Activated CD4-positive, alpha-beta T cell treated with anti-CD3 and anti-CD28 coated beads, Interleukin-2, amount 50 U/mL, for 16 hours (primary cell): Measurements from ENCODE around the gene UBE2QL1.

Source experiments
- DNase-seq: peaks from one replicate; pipeline ENCODE4 v3.0.0-alpha.2; 2020

UBE2QL1 gene, protein sequence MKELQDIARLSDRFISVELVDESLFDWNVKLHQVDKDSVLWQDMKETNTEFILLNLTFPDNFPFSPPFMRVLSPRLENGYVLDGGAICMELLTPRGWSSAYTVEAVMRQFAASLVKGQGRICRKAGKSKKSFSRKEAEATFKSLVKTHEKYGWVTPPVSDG

DNA sequence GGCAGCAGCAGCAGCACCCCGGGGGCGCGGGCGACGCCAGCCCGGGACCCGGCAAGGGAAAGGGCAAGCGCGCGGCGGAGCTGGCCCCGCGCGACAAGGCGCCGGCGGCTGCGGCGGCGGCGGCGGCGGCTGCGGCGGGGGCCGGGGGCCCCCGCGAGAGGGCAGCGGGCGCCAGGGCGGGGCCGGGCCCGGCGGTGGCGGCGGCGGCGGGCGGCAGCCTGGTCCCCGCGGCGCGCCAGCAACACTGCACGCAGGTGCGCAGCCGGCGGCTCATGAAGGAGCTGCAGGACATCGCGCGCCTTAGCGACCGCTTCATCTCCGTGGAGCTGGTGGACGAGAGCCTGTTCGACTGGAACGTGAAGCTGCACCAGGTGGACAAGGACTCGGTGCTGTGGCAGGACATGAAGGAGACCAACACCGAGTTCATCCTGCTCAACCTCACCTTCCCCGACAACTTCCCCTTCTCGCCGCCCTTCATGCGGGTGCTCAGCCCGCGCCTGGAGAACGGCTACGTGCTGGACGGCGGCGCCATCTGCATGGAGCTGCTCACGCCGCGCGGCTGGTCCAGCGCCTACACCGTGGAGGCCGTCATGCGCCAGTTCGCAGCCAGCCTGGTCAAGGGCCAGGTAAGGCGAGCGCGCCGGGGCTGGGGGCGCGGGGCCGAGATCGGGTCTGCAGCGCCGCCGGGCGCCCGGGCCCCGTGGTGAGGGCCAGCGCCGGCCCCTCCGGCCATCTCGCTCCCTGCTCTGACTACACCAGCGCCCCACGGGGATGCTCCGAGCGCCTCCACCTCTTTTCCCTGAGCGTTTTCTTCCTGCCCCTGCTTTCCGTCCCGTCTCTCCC lies at the start of gene UBE2QL1:
Gene UBE2QL1 (plus strand): TSS at position 238 of the 843 bp plus-strand sequence. CDS start 35 bp downstream, at position 273.
- no peak for DNase-seq

DNA sequence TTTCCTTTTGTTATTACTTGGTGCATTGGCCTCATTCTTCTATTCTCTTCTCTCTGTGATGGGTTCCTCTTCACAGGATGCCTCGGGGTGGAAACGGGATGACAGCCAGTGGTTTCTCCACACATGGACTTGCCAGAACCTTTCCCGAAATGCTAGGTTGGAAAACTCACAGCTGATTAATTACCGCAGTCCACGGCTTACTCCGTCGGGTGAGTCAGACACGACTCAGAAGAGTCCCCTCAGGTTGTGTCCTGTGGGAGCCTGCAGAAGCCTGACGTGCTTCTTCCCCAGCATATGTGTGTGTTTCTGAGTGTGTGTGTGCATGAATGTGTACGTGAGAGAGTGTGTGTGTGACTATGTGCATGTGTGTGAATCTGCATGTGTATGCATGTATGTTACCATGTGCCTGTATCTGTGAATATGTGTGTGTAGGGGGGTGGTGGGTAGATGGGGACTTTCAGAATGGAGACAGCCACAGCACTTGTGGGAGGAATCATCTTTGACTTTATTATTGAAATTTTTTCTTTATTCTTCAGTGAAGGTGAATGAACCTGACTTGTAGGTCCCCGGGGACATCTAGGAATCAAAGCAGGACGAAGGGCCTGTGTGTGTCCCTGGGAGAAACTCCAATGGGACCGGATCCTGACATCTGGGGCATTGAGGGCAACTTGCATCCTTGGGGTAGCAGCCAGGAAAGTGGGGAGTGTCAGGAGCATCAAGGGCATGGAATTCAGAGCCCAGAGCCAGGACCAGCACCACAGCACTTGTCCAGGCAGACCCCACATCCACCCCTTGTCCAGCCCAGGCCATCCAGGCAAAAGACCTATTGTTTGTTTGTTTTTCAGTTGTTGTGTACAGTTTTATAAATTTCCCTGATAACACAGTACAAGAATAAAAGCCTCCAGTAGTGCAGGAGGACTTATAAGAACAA lies 48.4 kb upstream of the UBE2QL1 start:
- no peak for DNase-seq

DNA sequence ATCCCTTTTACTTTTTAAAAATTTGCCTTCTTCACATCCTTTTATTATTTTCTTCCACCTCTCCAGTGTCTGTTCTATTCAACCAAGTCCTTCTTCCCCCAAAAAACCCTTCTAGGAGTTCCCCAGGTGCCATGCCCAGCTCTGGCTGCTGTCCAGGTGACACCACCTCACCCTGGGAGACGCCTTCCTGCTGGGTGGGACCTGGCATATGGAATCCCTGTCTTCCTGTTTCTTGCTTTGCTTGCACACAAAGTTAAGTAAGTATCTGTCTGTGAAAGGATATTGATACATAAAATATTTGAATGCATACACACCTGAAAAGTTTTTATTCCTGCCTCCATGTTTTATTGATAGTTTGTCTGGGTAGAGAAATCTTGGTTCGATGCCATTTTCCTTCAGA lies 47.2 kb upstream of the UBE2QL1 start:
- no peak for DNase-seq

DNA sequence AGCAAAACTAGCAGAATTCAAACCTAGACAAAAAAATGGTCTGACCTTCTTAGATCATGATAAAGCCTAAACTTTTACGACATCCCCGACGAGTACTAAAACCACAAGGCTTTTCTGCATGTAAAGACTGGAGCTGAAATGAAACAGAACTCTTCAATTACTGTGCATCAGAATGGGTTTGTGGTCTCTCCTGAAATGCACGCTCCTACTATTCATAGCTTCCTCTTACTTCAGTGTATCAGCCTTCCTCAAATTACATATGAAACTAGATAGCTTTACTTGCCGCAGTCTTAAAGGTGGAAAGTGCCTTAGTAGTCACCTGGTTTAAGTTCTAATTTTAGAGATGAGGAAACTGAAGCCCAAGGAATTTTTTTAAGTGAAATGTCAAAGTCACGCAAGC lies 45.7 kb upstream of the UBE2QL1 start:
- DNase-seq = no peak

DNA sequence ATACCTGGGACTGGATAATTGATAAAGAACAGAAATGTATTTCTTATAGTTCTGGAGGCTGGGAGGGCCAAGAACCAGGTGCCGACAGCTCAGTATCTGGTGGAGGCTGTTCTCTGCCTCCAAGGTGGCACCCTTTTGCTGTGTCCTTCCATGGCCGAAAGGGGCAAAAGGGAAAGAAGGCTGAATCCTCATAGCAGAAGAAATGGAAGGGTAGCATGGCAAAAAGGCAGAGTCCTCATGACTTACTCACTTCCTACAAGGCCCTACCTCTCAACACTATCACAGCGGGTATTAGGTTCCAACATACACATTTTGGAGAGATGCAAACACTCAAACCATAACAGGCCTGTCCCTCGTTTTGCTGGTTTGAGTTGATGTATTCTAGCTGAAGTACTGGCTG lies 45.2 kb upstream of the UBE2QL1 start:
- DNase-seq = no peak

DNA sequence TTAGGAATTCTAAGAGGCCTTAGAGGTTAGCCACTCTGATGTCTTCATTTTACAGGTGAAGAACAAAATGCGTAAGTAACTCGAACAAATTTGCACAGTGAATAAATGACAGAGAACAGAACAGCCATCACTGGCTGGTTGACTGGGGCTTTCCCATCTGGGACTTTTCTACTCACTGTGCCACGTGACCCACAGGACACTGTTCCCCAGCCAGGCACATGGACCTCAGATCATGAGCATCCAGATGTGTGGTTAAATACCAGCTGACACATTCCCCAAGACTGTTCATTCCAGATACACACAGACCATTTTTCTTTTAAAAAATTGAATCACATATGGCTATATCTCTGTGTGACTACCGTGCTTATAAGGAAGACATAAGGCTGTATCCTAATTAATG lies 44.5 kb upstream of the UBE2QL1 start:
- DNase-seq = no peak

DNA sequence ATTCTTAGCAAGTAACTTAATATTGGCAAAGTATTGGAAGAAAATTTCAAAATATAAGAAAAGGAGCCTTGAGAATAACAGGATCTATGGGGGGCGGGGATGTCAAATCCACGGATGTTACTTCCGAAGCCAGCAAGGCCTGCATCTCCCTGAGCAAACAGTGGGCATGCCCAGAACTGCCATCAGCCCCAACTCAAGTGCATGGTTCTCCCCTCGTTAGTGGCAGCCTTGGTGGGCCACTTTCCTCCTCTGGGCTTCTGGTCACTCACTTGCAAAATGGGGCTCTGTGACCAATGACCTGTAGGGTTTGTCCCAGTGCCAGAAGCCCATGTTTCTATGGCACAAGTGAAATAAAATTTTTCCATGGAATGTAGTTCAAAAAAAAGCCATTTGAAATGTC lies 43.1 kb upstream of the UBE2QL1 start:
- no peak for DNase-seq

DNA sequence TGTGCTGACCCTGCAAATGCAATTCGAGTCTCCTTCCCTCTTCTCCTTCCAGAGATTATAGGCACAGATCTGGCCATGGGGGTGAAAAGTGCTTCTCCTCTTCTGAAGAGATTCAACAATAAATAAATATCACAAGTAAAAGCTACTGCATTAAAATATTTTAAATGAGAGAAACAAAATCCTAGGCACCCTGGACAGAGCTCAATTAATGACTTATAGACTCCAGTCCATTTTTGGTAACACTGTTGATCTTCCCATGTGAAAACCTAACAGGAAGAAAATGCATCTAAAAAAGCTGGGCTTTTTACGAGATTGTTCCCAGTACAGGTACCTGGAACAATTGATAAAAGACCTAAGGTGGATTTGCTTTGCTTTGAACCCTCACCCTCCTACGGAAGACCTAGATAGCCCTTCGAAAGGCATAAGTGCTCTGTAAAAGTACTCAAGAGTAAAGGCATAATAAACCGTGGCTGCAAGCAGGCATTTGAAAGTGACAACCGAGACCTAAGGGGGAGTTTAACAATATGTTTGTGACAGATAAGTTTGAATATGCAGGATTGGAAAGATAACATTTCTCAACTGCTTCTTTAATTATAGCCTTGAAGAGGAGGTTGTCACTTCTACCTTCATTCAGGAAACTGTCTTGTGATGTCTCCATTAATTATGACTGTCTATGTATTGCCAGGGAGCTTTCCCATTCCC lies 41.0 kb upstream of the UBE2QL1 start:
- no peak for DNase-seq

DNA sequence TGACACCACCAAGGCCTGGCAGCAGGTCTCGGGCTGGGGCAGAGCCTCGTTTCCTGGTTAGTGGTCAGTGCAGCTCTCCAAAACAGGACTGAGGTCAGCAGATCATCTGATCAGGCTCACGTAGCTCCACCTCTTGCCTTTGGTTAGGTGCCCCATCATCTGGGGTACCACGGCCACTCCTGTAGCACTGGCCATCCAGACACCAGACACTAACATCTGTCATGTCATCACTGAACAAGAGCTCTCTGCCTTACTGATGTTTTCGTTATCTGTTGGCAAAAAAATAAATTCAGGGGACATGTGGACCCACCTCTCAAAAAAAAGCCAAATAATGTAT lies 40.4 kb upstream of the UBE2QL1 start:
- no peak for DNase-seq

DNA sequence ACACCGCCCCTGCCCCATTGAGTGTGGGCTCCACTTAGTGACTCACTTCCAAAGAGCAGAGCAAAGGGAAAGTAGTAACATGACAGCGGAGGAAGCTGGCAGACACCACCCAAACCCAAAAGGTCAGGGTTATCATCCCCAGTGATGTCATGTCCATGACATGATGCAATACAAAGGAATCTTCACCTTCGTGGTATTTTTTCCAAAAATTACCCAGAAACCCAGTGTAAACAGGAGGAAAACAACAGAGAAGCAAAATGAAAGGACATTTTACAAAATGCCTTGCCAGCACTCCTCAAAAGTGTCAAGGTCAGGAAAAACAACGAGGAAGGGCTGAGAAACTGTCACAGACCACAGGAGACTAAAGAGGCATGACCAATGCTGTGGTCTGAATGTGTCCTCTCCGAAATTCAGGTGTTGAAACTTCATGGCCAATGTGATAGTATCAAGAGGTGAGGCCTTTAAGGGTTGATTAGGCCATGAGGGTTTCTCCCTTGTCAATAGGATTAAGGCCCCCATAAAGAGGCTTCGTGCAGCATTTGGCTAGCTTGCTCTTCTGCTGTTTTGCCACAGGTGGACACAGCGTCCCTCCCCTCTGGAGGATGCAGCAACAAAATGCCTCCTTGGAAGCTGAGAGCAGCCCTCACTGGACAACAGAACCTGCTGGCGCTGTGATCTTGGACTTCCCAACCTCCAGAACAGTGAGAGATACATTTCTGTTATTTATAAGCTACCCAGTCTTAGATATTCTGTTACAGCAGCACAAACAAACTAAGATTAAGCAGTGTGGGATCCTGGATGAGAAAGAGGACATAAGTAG lies 39.8 kb upstream of the UBE2QL1 start:
- DNase-seq = no peak

DNA sequence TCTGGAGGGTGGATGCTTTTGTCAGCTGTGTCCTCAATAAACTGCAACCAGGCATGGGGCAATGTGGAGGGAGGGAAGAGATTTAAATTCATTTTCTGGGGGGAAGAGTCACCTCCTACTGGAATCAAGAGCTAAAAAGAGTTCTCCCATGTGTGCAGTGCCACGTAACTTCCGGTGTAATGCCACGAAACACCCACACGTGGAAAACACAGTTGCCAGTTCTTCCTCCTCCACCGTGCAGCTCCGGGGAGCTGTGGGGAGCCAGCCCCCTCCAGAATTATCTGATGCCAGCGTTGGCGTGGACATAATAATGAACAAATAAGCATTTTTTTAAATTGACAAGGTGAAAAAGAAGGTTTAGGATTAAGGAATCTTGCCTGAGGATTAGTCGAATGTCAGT lies 38.2 kb upstream of the UBE2QL1 start:
- no peak for DNase-seq

DNA sequence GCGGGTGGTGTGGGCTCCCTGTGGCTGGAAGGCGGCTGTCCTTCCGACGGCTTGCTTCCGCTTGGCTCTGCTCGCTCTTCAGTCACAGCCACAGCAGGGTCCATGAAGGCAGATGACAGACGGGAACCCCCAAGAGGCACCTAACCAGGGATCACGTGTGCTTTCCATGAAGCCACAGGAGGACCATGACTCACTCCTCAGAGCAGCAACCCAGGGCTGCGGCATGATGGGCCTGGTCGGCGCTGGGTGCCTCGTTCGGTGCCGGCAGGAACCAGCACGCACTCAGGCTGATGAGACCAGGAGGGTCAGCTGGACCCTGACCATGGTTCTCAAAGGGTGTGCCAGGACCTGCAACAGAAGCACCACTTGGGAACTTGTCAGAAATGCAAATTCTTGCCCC lies 37.5 kb upstream of the UBE2QL1 start:
- no peak for DNase-seq

DNA sequence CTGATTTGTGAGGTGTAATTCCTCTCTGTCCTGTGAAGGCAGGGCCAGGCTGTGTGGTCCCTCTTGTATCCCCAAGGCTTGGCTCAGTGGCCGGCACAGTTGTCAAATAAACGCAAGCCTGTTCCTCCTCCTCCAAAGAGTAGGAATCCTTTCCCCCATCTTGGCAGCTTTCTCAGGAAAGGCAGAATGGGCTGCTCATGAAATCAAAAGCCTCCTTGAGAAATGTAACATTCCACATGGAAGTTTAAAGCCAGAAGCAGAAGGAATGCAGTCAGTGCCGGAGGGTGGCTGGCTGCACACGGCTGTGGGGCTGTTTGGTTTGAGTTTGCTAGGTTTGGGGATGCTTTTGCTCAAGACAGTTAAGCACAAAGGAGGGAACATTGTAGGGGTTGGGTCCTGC lies 35.8 kb upstream of the UBE2QL1 start:
- no peak for DNase-seq

DNA sequence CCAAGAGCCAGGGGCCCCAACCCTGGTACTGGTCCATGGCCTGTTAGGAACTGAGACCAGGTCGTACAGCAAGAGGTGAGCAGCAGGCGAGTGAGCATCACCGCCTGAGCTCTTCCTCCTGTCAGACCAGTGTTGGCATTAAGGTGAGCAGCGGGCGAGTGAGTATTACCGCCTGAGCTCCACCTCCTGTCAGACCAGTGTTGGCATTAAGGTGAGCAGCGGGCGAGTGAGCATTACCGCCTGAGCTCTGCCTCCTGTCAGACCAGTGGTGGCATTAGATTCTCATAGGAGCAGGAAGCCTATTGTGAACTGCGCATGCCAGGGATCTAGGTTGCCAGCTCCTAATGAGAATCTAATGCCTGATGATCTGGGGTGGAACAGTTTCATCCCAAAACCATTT lies 31.0 kb upstream of the UBE2QL1 start:
- DNase-seq = no peak

DNA sequence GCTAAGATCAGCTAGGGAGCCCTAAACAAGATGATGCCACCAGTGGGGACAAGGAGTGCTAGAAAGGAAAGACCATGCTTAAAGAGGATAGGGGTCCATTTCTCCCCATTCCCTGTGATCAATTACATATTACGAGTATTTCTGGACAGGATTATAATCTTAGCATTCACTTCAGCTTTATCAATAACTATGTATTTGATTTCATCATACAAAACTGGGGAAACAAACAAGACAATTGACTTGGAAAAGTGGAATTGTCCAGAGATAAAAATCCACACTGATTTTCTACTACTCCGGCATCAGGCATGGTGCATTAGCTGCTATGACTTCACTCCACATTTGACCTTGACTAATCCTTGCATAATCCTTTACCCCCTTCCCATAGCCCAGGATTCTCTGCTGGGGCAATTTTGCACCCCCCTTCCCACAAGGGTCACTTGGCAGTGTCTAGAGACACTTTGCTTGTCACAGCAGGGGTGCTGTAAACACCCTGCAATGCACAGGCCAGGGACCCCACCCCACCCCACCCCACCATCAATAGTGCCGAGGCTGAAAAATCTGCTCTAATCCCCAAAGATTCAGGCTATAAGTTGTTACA lies 29.9 kb upstream of the UBE2QL1 start:
- no peak for DNase-seq

DNA sequence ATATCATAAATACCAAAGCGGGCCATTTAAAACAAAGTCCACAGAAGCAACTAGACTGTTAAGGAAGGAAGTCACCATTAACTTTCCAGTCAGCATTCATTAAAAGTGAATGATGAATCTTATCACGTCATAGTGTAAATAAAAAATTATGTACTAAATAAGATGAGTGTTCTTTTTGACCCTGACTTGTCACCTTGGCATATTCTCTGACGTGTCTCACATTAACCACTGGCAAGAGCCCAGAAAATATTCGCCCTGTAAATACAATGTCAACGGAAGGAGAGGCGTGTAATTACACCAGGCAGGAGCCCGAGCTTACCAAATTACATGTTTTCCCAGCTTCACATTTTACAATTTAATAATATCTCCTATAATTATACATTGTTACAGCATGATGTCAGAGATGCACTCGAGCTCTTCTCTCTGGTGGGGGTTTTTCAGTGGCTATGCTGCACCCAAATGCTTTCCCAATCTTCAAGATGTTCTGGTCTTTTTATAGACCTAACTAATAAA lies 29.3 kb upstream of the UBE2QL1 start:
- DNase-seq = no peak

DNA sequence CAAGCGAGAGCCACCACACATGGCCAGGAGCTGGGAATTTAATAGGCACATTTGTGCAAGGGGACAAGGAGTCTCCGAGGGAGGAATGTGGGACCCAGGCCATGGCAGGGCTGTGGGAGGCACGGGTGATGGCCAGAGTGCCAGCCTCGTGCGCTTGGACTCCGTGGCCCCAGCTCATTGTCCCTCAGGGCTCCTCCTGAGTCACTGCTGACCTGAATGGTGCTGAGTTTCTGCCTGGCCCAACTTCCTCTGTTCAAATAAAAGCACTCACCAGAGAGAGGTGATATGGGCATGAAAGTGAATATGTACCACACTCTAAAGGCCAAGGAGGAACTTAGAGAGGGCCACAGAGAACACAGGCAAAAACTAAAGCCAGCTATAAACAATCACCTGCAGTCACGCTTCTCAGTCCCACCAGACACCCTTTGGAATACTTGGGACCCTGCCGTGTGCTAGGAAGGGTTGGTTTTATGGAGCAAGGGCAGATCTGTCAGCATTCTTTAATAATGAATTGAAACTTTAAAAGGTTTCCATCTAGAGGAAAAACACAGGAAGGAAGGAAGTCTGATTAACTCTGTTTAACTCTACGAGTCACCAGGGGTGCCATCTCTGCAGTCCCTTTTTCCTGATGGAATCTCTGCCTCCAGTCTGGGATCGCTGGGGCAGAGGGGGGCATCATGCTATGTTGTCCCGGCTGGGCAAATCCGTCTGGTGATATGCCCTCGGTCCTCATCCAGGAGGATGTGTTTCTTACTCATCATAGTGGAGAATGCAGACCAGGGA lies 25.1 kb upstream of the UBE2QL1 start:
- no peak for DNase-seq

DNA sequence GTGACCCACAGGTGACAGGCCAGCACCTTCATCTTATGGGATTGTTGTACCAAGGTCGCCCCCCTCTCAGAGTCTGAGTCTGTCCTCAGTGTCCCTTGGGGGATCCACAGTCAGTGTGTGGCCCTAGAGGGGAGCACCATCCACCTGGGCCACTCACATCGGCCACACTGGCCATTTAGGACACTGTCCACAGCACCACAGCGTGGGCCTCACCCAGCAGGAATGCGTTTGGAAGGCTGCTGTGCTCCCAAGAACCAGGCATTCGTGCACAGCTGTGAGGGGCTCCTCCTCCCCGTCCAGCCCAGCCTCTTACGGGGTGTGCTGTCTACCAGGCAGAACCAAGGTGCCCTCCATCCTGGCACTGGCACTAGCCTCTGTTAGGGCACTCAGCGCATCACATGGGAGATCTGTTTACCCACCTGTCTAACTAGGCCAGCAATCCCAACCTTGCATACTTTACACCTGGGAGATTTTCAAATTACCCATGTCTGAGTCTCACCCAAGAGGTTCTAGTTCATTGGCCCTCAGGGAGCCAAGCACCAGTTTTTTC lies 24.5 kb upstream of the UBE2QL1 start:
- no peak for DNase-seq

DNA sequence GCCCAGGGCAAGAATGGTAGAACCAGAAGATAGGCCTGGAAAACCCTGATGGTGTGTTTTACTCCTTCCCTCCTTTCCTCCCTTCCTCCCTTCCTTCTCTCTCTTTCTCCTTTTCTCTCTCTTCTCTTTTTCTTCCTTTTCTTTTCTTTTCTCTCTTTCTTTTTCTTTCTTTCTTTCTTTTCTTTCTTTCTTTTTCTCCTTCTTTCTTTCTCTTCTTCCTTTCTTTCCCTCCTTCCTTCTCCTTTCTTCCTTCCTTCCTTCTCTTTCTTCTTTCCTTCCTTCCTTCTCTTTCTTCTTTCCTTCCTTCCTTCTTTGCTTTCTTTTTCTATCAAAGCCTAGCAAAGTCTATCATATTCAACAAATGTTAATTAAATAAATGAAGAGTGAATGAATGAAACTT lies 24.0 kb upstream of the UBE2QL1 start:
- no peak for DNase-seq

DNA sequence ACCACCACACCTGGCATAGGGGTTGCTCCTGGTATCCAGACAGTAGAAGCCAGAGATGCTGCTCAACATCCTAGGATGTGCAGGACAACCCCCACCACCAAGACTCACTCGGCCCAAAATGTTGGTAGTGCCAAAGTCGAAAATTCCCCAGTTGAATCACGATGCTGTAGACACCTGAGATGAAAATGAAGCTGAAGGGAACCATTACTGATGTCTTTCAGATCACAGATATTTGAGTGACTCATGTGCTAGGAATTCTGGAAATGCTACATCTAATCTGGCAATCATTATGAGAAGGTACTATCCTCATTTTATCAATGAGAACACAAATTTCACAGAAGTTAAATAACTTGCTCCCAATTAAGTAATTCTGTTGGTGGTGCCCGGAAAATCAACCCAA lies 21.0 kb upstream of the UBE2QL1 start:
- DNase-seq = no peak
